C4-2B (cell line): ENCODE results near the gene CDT1.

Experiments used
- CTCF ChIP-seq: fragments of 450-650 bp; conservative IDR thresholded peaks from 2 replicates; pipeline ENCODE4 v1.5.1; 2017; ENCODE audit warnings: mild to moderate bottlenecking
- ZFX ChIP-seq: fragments of 450-650 bp; IDR thresholded peaks from 2 replicates; pipeline ENCODE4 v1.6.1; 2017

- TF ChIP-seq CTCF (no peak), ZFX (no peak)
Measured at GRCh38 chr16:88804173-88804551, 573 bp downstream of the CDT1 start.
